Calu3 (cell line): Measurements from ENCODE around the gene ARID1B. TPM values are rescaled to one million over a fixed set of nuclear protein-coding genes. Genes with fewer than 3 reads are reported as not detected.

ENCODE experiments used
- BruUV-seq: library from RNA; stranded (reverse); fragments of 400-500 nt; replicated peaks from 2 replicates; lab custom pipeline; 2021; lab: Mats Ljungman, UMichigan
- CTCF ChIA-PET: fragments of 300-600 bp; sonication (Branson Sonifier 250); formaldehyde crosslinking; loops from one replicate; lab custom pipeline; 2022; ENCODE audit warnings: antibody characterized with exemption; lab: Charles Lee
- DNase-seq: peaks from one replicate; pipeline ENCODE4 v3.0.0; 2022
- H3K27ac Mint-ChIP-seq: one replicate; pipeline ENCODE4 v1.8.0; 2022; ENCODE audit warnings: mixed read lengths; ENCODE audit not compliant: unreplicated experiment
- H3K27me3 Mint-ChIP-seq: one replicate; pipeline ENCODE4 v1.8.0; 2022; ENCODE audit warnings: mixed read lengths; ENCODE audit not compliant: unreplicated experiment
- H3K36me3 Mint-ChIP-seq: one replicate; pipeline ENCODE4 v1.8.0; 2022; ENCODE audit warnings: mild to moderate bottlenecking, moderate library complexity, mixed read lengths; ENCODE audit not compliant: insufficient read depth, unreplicated experiment
- H3K4me1 Mint-ChIP-seq: one replicate; pipeline ENCODE4 v1.8.0; 2022; ENCODE audit warnings: mild to moderate bottlenecking, low read depth, mixed read lengths; ENCODE audit not compliant: unreplicated experiment
- H3K4me3 Mint-ChIP-seq: one replicate; pipeline ENCODE4 v1.8.0; 2022; ENCODE audit warnings: mild to moderate bottlenecking, low read depth, moderate library complexity, mixed read lengths; ENCODE audit not compliant: unreplicated experiment
- H3K9me3 Mint-ChIP-seq: one replicate; pipeline ENCODE4 v1.8.0; 2022; ENCODE audit warnings: low read depth, mixed read lengths; ENCODE audit not compliant: unreplicated experiment
- CTCF ChIP-seq: fragments of 200-600 bp; IDR thresholded peaks from one replicate; pipeline ENCODE4 v1.8.0; 2022; ENCODE audit warnings: antibody characterized with exemption; ENCODE audit not compliant: unreplicated experiment
- intact Hi-C: fragments of 100-400 bp; cut with micrococcal nuclease; formaldehyde crosslinking; loops from one replicate; pipeline ENCODE4 v1.10.0; 2022; ENCODE audit not compliant: unreplicated experiment
- total RNA-seq: library from RNA; stranded (reverse); gene quantifications from 2 replicates; pipeline ENCODE4 v1.2.3, GENCODE V29; 2022

ARID1B gene
- total RNA-seq, 1 experiment from 2014 or later, result 53.5 TPM

- Mint-ChIP-seq H3K4me3 (no peak overlapping the region), H3K9me3 (no peaks in the 10 kb centered on the region), H3K27ac (no peak overlapping the region), H3K36me3 (peaks cover 11% of the 10 kb centered on the region), H3K4me1 (no peaks in the 10 kb centered on the region), H3K27me3 (no peaks in the 10 kb centered on the region)
- CTCF ChIA-PET, result no interaction called here
- DNase-seq, result no peak
- TSS peak; percentile 31 for BruUV-seq
- intact Hi-C loops, result no loop called here
- TF ChIP-seq CTCF, result no peak
Measured at GRCh38 chr6:157206359-157206815, 429.2 kb downstream of the ARID1B start.

- no peaks in the 10 kb centered on the region for H3K9me3 Mint-ChIP-seq
- no peak for DNase-seq
- CTCF ChIA-PET, result no interaction called here
- H3K4me3 Mint-ChIP-seq, result no peak overlapping the region
- TF ChIP-seq CTCF, result no peak
- intact Hi-C loops, result no loop called here
- H3K27me3 Mint-ChIP-seq, result no peaks in the 10 kb centered on the region
- no TSS peak for BruUV-seq
- H3K36me3 Mint-ChIP-seq, result peaks cover 11% of the 10 kb centered on the region
- H3K4me1 Mint-ChIP-seq, result no peaks in the 10 kb centered on the region
- no peak overlapping the region for H3K27ac Mint-ChIP-seq
Measured at GRCh38 chr6:157207521-157208076, 430.4 kb downstream of the ARID1B start.

- intact Hi-C loops, result no loop called here
- H3K36me3 Mint-ChIP-seq, result peaks cover 6% of the 10 kb centered on the region
- CTCF ChIA-PET, result no interaction called here
- H3K9me3 Mint-ChIP-seq, result no peaks in the 10 kb centered on the region
- H3K4me1 Mint-ChIP-seq, result no peaks in the 10 kb centered on the region
- H3K27ac Mint-ChIP-seq, result no peak overlapping the region
- DNase-seq, result no peak
- no peak overlapping the region for H3K4me3 Mint-ChIP-seq
- no peak for TF ChIP-seq CTCF
- H3K27me3 Mint-ChIP-seq, result no peaks in the 10 kb centered on the region
- BruUV-seq, result no TSS peak
Measured at GRCh38 chr6:157209865-157210530, 432.8 kb downstream of the ARID1B start.

- no peak for TF ChIP-seq CTCF
- no peak overlapping the region for H3K27ac Mint-ChIP-seq
- no TSS peak for BruUV-seq
- intact Hi-C loops, result no loop called here
- no peaks in the 10 kb centered on the region for H3K27me3 Mint-ChIP-seq
- H3K4me1 Mint-ChIP-seq, result no peaks in the 10 kb centered on the region
- H3K36me3 Mint-ChIP-seq, result peaks cover 5% of the 10 kb centered on the region
- CTCF ChIA-PET, result no interaction called here
- no peak overlapping the region for H3K4me3 Mint-ChIP-seq
- no peak for DNase-seq
- no peaks in the 10 kb centered on the region for H3K9me3 Mint-ChIP-seq
Measured at GRCh38 chr6:157210954-157211353, 433.8 kb downstream of the ARID1B start.
